ENCODE results near the gene NAXD.

The NAXD gene

DNA sequence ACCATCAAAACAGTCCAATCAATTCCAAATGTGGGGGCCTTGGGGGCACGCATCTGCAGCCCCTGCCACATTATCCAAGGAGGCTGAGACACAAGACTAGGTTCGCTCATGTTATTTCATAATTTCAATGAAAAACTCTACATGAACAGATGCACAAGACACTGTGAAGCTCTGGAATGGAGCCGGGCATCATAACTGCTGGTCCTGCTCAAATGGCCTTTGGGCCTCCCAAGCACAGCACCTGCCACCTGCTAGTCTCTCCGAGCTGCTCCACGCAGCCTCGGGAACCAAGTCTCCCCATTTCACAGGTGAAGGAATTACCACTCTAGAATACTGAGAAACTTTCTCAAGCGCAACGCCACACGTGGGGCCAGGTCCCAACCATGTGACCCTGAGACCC, 73.7 kb downstream of the NAXD start:
- no peaks in the 10 kb centered on the region for H3K27me3 ChIP-seq (ENCODE audit: control insufficient read depth in 1 of 2, insufficient read depth in 2 of 2, low read length in 2 of 2)
- H3K27ac ChIP-seq (ENCODE audit: low read depth, low read length): no peak overlapping the region
- H3K9me3 ChIP-seq (ENCODE audit: control insufficient read depth in 1 of 2, low read length in 2 of 2): no peaks in the 10 kb centered on the region
- H3K36me3 ChIP-seq (ENCODE audit: control insufficient read depth in 1 of 2, insufficient read depth in 2 of 2, low read length in 2 of 2): peaks cover 7 to 40% of the 10 kb centered on the region in 2 donors
- no peak overlapping the region for H3K9ac ChIP-seq (ENCODE audit: low read depth in 1 of 2, low read length in 2 of 2)
- H3K4me1 ChIP-seq (ENCODE audit: control insufficient read depth in 1 of 2, insufficient read depth in 2 of 2, low read length in 2 of 2): peaks cover 6 to 11% of the 10 kb centered on the region in 2 donors
- no peak overlapping the region for H3K4me3 ChIP-seq (ENCODE audit: low read depth in 1 of 2, low read length in 2 of 2)

Data from duodenal mucosa (tissue), 2 donors.